ENCODE results near the gene PTPRN2. TPM values are rescaled to one million over a fixed set of nuclear protein-coding genes. Genes with fewer than 3 reads are reported as not detected.
"Not testable (repeated sequence)": the region's sequence is repeated elsewhere in the genome, so short reads cannot be mapped to it uniquely, and the experiment has no call there.

Gene PTPRN2
- total RNA-seq, 1 donor from 2014 or later: 1.8 TPM

GRCh38 chr7:158216198-158216597, 371.4 kb downstream of the PTPRN2 start:
- ATAC-seq (ENCODE audit: low read depth) (no peak), DNase-seq (no peak)
- ChIA-PET CTCF (no interaction called here), POLR2A (no interaction called here)
- TF ChIP-seq CTCF (IDR thresholded peaks at IDR 0.05): no peak
- H3K9me3 Mint-ChIP-seq: peaks cover 34% of the 10 kb centered on the region
- no peaks in the 10 kb centered on the region for H3K4me1 Mint-ChIP-seq
- H3K27me3 Mint-ChIP-seq: no peaks in the 10 kb centered on the region
- no peak overlapping the region for H3K4me3 Mint-ChIP-seq
- no peak overlapping the region for H3K27ac Mint-ChIP-seq
- no peaks in the 10 kb centered on the region for H3K36me3 Mint-ChIP-seq (ENCODE audit: low read depth)
- intact Hi-C loops (cut with micrococcal nuclease): no loop called here

GRCh38 chr7:158209435-158209834, 378.2 kb downstream of the PTPRN2 start:
- intact Hi-C loops (cut with micrococcal nuclease): no loop called here
- ChIA-PET CTCF (no interaction called here), POLR2A (no interaction called here)
- ATAC-seq (ENCODE audit: low read depth) (no peak), DNase-seq (no peak)
- H3K27me3 Mint-ChIP-seq: no peaks in the 10 kb centered on the region
- H3K36me3 Mint-ChIP-seq (ENCODE audit: low read depth): no peaks in the 10 kb centered on the region
- no peak overlapping the region for H3K27ac Mint-ChIP-seq
- H3K4me3 Mint-ChIP-seq: no peak overlapping the region
- peaks cover 26% of the 10 kb centered on the region for H3K9me3 Mint-ChIP-seq
- no peaks in the 10 kb centered on the region for H3K4me1 Mint-ChIP-seq
- TF ChIP-seq CTCF (IDR thresholded peaks at IDR 0.05): no peak

DNA sequence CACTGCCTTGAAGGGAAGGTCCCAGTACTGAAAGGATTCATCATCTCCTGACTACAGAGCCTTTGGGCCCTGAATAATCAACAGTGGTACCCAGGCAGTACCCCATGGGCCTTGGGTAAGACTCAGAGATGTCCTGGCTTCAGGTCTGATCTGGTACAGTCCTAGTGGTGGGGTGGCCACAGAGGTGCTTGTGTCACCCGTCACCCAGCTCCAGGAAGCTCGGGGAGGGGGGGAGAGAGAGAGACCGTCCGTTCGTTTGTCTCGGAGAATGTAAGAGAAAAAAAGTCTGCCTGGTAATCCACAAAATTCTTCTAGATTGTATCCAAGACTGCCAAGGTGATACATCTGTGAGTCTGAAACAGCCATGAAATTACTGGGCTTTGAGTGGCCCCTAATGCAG, 381.3 kb downstream of the PTPRN2 start:
- Mint-ChIP-seq H3K36me3 (ENCODE audit: low read depth) (no peaks in the 10 kb centered on the region), H3K27me3 (no peaks in the 10 kb centered on the region), H3K9me3 (peaks cover 19% of the 10 kb centered on the region), H3K4me3 (no peak overlapping the region), H3K27ac (no peak overlapping the region), H3K4me1 (no peaks in the 10 kb centered on the region)
- TF ChIP-seq CTCF (IDR thresholded peaks at IDR 0.05): no peak
- CTCF ChIA-PET: no interaction called here
- no peak for DNase-seq
- ATAC-seq (ENCODE audit: low read depth): no peak
- POLR2A ChIA-PET: no interaction called here
- intact Hi-C loops (cut with micrococcal nuclease): no loop called here

GRCh38 chr7:158204453-158204852, 383.2 kb downstream of the PTPRN2 start:
- DNase-seq (no peak), ATAC-seq (ENCODE audit: low read depth) (no peak)
- H3K27me3 Mint-ChIP-seq: no peaks in the 10 kb centered on the region
- ChIA-PET CTCF (no interaction called here), POLR2A (no interaction called here)
- intact Hi-C loops (cut with micrococcal nuclease): no loop called here
- H3K4me1 Mint-ChIP-seq: no peaks in the 10 kb centered on the region
- H3K9me3 Mint-ChIP-seq: peaks cover 8% of the 10 kb centered on the region
- no peak overlapping the region for H3K27ac Mint-ChIP-seq
- TF ChIP-seq CTCF (IDR thresholded peaks at IDR 0.05): no peak
- no peak overlapping the region for H3K4me3 Mint-ChIP-seq
- H3K36me3 Mint-ChIP-seq (ENCODE audit: low read depth): no peaks in the 10 kb centered on the region

DNA sequence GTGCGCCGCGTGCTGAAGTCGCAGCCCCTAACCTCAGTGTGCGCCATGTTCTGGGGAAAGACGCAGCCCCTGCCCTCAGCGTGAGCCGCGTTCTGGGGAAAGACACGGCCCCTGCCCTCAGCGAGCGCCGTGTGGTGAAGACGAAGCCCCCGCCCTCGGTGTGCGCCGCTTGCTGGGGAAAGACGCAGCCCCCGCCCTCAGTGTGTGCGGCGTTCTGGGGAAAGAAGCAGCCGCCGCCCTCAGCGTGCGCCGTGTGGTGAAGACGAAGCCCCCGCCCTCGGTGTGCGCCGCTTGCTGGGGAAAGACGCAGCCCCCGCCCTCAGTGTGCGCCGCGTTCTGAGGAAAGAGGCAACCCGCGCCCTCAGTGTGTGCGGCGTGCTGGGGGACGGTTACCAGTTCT, 383.7 kb downstream of the PTPRN2 start:
- ATAC-seq (ENCODE audit: low read depth); H3K4me1 Mint-ChIP-seq; POLR2A ChIA-PET; H3K36me3 Mint-ChIP-seq (ENCODE audit: low read depth); H3K27ac Mint-ChIP-seq; DNase-seq; intact Hi-C loops (cut with micrococcal nuclease); H3K27me3 Mint-ChIP-seq; H3K4me3 Mint-ChIP-seq; CTCF ChIA-PET; H3K9me3 Mint-ChIP-seq: not testable (repeated sequence)

- Mint-ChIP-seq H3K36me3 (ENCODE audit: low read depth) (no peaks in the 10 kb centered on the region), H3K27ac (no peak overlapping the region), H3K4me1 (no peaks in the 10 kb centered on the region), H3K4me3 (no peak overlapping the region), H3K27me3 (no peaks in the 10 kb centered on the region), H3K9me3 (peaks cover 15% of the 10 kb centered on the region)
- no peak for TF ChIP-seq CTCF (IDR thresholded peaks at IDR 0.05)
- ATAC-seq (ENCODE audit: low read depth) (no peak), DNase-seq (no peak)
- POLR2A ChIA-PET: no interaction called here
- intact Hi-C loops (cut with micrococcal nuclease): no loop called here
- CTCF ChIA-PET: no interaction called here
These were observed 393.2 kb downstream of the PTPRN2 start for GRCh38 chr7:158194365-158194900.
